Trophoblast cell (in vitro differentiated cells and primary cell): ENCODE results near the gene ZNF850.

ENCODE experiments used
- DNase-seq, 2 donors: peaks; one replicate each; pipeline ENCODE4 v3.0.0-alpha.2; 2016
- H2AFZ ChIP-seq: 2 replicates; pipeline ENCODE4 v1.6.1; 2013; ENCODE audit warnings: low read length, moderate library complexity, mild to moderate bottlenecking; ENCODE audit not compliant: insufficient read depth, poor library complexity
- H2AK5ac ChIP-seq: 2 replicates; pipeline ENCODE4 v1.6.1; 2013; ENCODE audit warnings: mild to moderate bottlenecking, low read length
- H2BK120ac ChIP-seq: 2 replicates; pipeline ENCODE4 v1.6.1; 2013; ENCODE audit warnings: low read length, mild to moderate bottlenecking, moderate library complexity; ENCODE audit not compliant: insufficient read depth, poor library complexity
- H2BK12ac ChIP-seq: 2 replicates; pipeline ENCODE4 v1.6.1; 2013; ENCODE audit warnings: mild to moderate bottlenecking, low read length, moderate library complexity
- H2BK5ac ChIP-seq: 2 replicates; pipeline ENCODE4 v1.6.1; 2013; ENCODE audit warnings: low read length, low read depth, moderate library complexity, mild to moderate bottlenecking; ENCODE audit not compliant: poor library complexity
- H3K14ac ChIP-seq: 2 replicates; pipeline ENCODE4 v1.6.1; 2013; ENCODE audit warnings: mild to moderate bottlenecking, low read length
- H3K18ac ChIP-seq: 2 replicates; pipeline ENCODE4 v1.6.1; 2013; ENCODE audit warnings: mild to moderate bottlenecking, low read length
- H3K23ac ChIP-seq: 2 replicates; pipeline ENCODE4 v1.6.1; 2013; ENCODE audit warnings: low read length
- H3K27ac ChIP-seq: 2 replicates; pipeline ENCODE4 v1.5.1; 2013; ENCODE audit warnings: low read depth, mild to moderate bottlenecking, inconsistent platforms, low read length, moderate library complexity
- H3K27me3 ChIP-seq: 2 replicates; pipeline ENCODE4 v1.6.1; 2013; ENCODE audit warnings: inconsistent platforms, mild to moderate bottlenecking, low read length, moderate library complexity; ENCODE audit not compliant: insufficient read depth
- H3K36me3 ChIP-seq, 2 experiments: 1 replicate in 1 of 2; 2 replicates in 1 of 2; pipeline ENCODE4 v1.6.1; 2013; ENCODE audit warnings: low read length in 2 of 2, mild to moderate bottlenecking in 2 of 2, moderate library complexity in 1 of 2; ENCODE audit not compliant: insufficient read depth in 2 of 2, control insufficient read depth in 1 of 2
- H3K4ac ChIP-seq: 2 replicates; pipeline ENCODE4 v1.6.1; 2013; ENCODE audit warnings: low read depth, mild to moderate bottlenecking, low read length, moderate library complexity
- H3K4me1 ChIP-seq, 2 experiments: 1 replicate in 1 of 2; 2 replicates in 1 of 2; pipeline ENCODE4 v1.6.1; 2013; ENCODE audit warnings: low read length in 2 of 2, mild to moderate bottlenecking in 2 of 2, moderate library complexity in 1 of 2; ENCODE audit not compliant: insufficient read depth in 2 of 2, control insufficient read depth in 1 of 2
- H3K4me2 ChIP-seq: 2 replicates; pipeline ENCODE4 v1.6.1; 2013; ENCODE audit warnings: inconsistent platforms, mild to moderate bottlenecking, low read length, moderate library complexity
- H3K4me3 ChIP-seq: 2 replicates; pipeline ENCODE4 v1.5.1; 2013; ENCODE audit warnings: mild to moderate bottlenecking, low read depth, low read length, inconsistent platforms
- H3K79me1 ChIP-seq: one replicate; pipeline ENCODE4 v1.6.1; 2013; ENCODE audit warnings: low read length
- H3K79me2 ChIP-seq: 2 replicates; pipeline ENCODE4 v1.6.1; 2013; ENCODE audit warnings: low read length, mild to moderate bottlenecking; ENCODE audit not compliant: control insufficient read depth, insufficient read depth, poor library complexity
- H3K9ac ChIP-seq: 2 replicates; pipeline ENCODE4 v1.6.1; 2013; ENCODE audit warnings: mild to moderate bottlenecking, low read length
- H3K9me3 ChIP-seq: 2 replicates; pipeline ENCODE4 v1.6.1; 2013; ENCODE audit warnings: low read depth, mild to moderate bottlenecking, control low read depth, inconsistent platforms, low read length; ENCODE audit not compliant: insufficient read depth
- H4K12ac ChIP-seq: 2 replicates; pipeline ENCODE4 v1.6.1; 2013; ENCODE audit warnings: low read depth, mild to moderate bottlenecking, low read length, moderate library complexity
- H4K8ac ChIP-seq: 2 replicates; pipeline ENCODE4 v1.6.1; 2013; ENCODE audit warnings: low read depth, mild to moderate bottlenecking, low read length, moderate library complexity
- H4K91ac ChIP-seq: one replicate; pipeline ENCODE4 v1.6.1; 2013; ENCODE audit warnings: low read depth, mild to moderate bottlenecking, low read length, moderate library complexity
- WGBS: extraction: QIAGEN DNeasy Blood & Tissue Kit; methylation state at CpG from one replicate; pipeline ENCODE4 v1.1.7; 2013; ENCODE audit warnings: missing lambda C conversion rate; ENCODE audit not compliant: insufficient read length, insufficient coverage; ENCODE audit errors: extremely low coverage; 5-methylcytosine and 5-hydroxymethylcytosine counted together

The ZNF850 gene

GRCh38 chr19:36688058-36688457 is 84.5 kb downstream of the ZNF850 start:
- no peak overlapping the region for H3K18ac ChIP-seq
- no peak overlapping the region for H4K12ac ChIP-seq
- H3K27ac ChIP-seq = peak overlapping the region; percentile 66
- peaks cover 2% of the 10 kb centered on the region for H3K9me3 ChIP-seq
- peak overlapping the region; percentile 89 for H3K4me2 ChIP-seq
- no peaks in the 10 kb centered on the region for H3K27me3 ChIP-seq
- peaks cover 11 to 17% of the 10 kb centered on the region in 2 experiments for H3K36me3 ChIP-seq
- H3K14ac ChIP-seq = no peak overlapping the region
- no CpG with 5 or more reads among the region's 9 CpGs for WGBS
- no peak overlapping the region for H2AK5ac ChIP-seq
- no peak overlapping the region for H2AFZ ChIP-seq
- no peak for DNase-seq
- no peak overlapping the region for H3K23ac ChIP-seq
- H2BK5ac ChIP-seq = no peak overlapping the region
- H3K4ac ChIP-seq = peak overlapping the region; percentile 86
- H4K8ac ChIP-seq = no peak overlapping the region
- H3K79me2 ChIP-seq = peaks cover 4% of the 10 kb centered on the region
- H3K9ac ChIP-seq = peak overlapping the region; percentile 98
- H2BK120ac ChIP-seq = no peak overlapping the region
- no peak overlapping the region for H4K91ac ChIP-seq
- H3K4me3 ChIP-seq = peak overlapping the region; percentile 98
- H2BK12ac ChIP-seq = no peak overlapping the region
- peaks cover 5 to 6% of the 10 kb centered on the region in 2 experiments for H3K4me1 ChIP-seq
- peaks cover 4% of the 10 kb centered on the region for H3K79me1 ChIP-seq

GRCh38 chr19:36687214-36688056 is 85.2 kb downstream of the ZNF850 start, which contains the start of gene ZNF567:
Gene ZNF567 (plus strand): TSS chr19:36687612. CDS start chr19:36694868, 7,256 bp downstream.
- Histone ChIP-seq H3K36me3 (peaks cover 8 to 12% of the 10 kb centered on the region in 2 experiments), H2BK5ac (no peak within 1 kb of the TSS), H3K79me1 (peaks cover 4% of the 10 kb centered on the region), H4K91ac (peak within 1 kb of the TSS; percentile 64), H3K79me2 (peaks cover 4% of the 10 kb centered on the region), H3K4me3 (peak within 1 kb of the TSS; percentile 100), H3K14ac (peak within 1 kb of the TSS; percentile 61), H2BK12ac (no peak within 1 kb of the TSS), H3K27ac (peak within 1 kb of the TSS; percentile 66), H3K18ac (peak within 1 kb of the TSS; percentile 62), H4K12ac (peak within 1 kb of the TSS; percentile 37), H2AFZ (peak within 1 kb of the TSS; percentile 81), H4K8ac (peak within 1 kb of the TSS; percentile 91), H3K9ac (peak within 1 kb of the TSS; percentile 98), H3K4ac (peak within 1 kb of the TSS; percentile 86), H2BK120ac (peak within 1 kb of the TSS; percentile 40), H3K23ac (peak within 1 kb of the TSS; percentile 72), H3K4me1 (peaks cover 5 to 6% of the 10 kb centered on the region in 2 experiments), H3K27me3 (no peaks in the 10 kb centered on the region), H2AK5ac (no peak within 1 kb of the TSS), H3K9me3 (peaks cover 2% of the 10 kb centered on the region), H3K4me2 (peak within 1 kb of the TSS; percentile 98)
- peak; percentile 97 to 99 for DNase-seq
- WGBS = no CpG with 5 or more reads among the region's 69 CpGs

- peak overlapping the region; percentile 64 for H4K8ac ChIP-seq
- H3K18ac ChIP-seq = peak overlapping the region; percentile 31
- peaks cover 2% of the 10 kb centered on the region for H3K9me3 ChIP-seq
- H3K4me1 ChIP-seq = peaks cover 5 to 6% of the 10 kb centered on the region in 2 experiments
- no peak overlapping the region for H2BK12ac ChIP-seq
- peak overlapping the region; percentile 100 for H3K4me3 ChIP-seq
- peak overlapping the region; percentile 80 for H2AFZ ChIP-seq
- peak overlapping the region; percentile 72 for H3K23ac ChIP-seq
- peak overlapping the region; percentile 37 for H4K12ac ChIP-seq
- no peak for DNase-seq
- peak overlapping the region; percentile 86 for H3K9ac ChIP-seq
- no peak overlapping the region for H3K4ac ChIP-seq
- no CpG with 5 or more reads among the region's 20 CpGs for WGBS
- H2BK5ac ChIP-seq = no peak overlapping the region
- peaks cover 6 to 9% of the 10 kb centered on the region in 2 experiments for H3K36me3 ChIP-seq
- no peak overlapping the region for H4K91ac ChIP-seq
- peaks cover 4% of the 10 kb centered on the region for H3K79me1 ChIP-seq
- H3K27me3 ChIP-seq = no peaks in the 10 kb centered on the region
- H3K14ac ChIP-seq = peak overlapping the region; percentile 32
- H3K79me2 ChIP-seq = peaks cover 4% of the 10 kb centered on the region
- no peak overlapping the region for H3K27ac ChIP-seq
- H2AK5ac ChIP-seq = no peak overlapping the region
- H3K4me2 ChIP-seq = peak overlapping the region; percentile 98
- no peak overlapping the region for H2BK120ac ChIP-seq
Observed at GRCh38 chr19:36686365-36687213, 86.0 kb downstream of the ZNF850 start.

GRCh38 chr19:36685835-36686234 is 86.8 kb downstream of the ZNF850 start:
- Histone ChIP-seq H2AK5ac (no peak overlapping the region), H3K4me3 (no peak overlapping the region), H2AFZ (no peak overlapping the region), H4K91ac (no peak overlapping the region), H3K23ac (peak overlapping the region; percentile 77), H3K4me1 (peaks cover 5 to 6% of the 10 kb centered on the region in 2 experiments), H3K9ac (peak overlapping the region; percentile 26), H2BK12ac (no peak overlapping the region), H2BK120ac (no peak overlapping the region), H3K9me3 (peaks cover 2% of the 10 kb centered on the region), H3K27ac (no peak overlapping the region), H3K79me2 (peaks cover 4% of the 10 kb centered on the region), H2BK5ac (no peak overlapping the region), H3K14ac (no peak overlapping the region), H3K36me3 (peaks cover 6 to 9% of the 10 kb centered on the region in 2 experiments), H4K8ac (no peak overlapping the region), H3K18ac (no peak overlapping the region), H3K79me1 (peaks cover 4% of the 10 kb centered on the region), H4K12ac (no peak overlapping the region), H3K4ac (no peak overlapping the region), H3K27me3 (no peaks in the 10 kb centered on the region), H3K4me2 (no peak overlapping the region)
- DNase-seq = no peak
- WGBS = no CpG with 5 or more reads among the region's 2 CpGs
